Natural killer cell (primary cell): Measurements from ENCODE around the gene SVEP1. TPM values are rescaled to one million over a fixed set of nuclear protein-coding genes. Genes with fewer than 3 reads are reported as not detected.

Experiments used
- ATAC-seq, 3 donors: fragments of 150-1000 bp in 2 of 3; fragments of 200-7000 bp in 1 of 3; cut with Tn5 transposase; 1 replicate in 1 of 3; 2 replicates in 2 of 3; pipeline ENCODE4 v1.10.0; 2021; ENCODE audit warnings: mild to moderate bottlenecking in 2 of 3, moderate library complexity in 2 of 3
- DNase-seq, 2 donors: peaks; one replicate each; pipeline versions ENCODE4 v3.0.0 to v3.0.0-alpha.2; 2013 to 2021; ENCODE audit warnings: mixed read lengths in 1 of 2
- H3K27ac ChIP-seq: one replicate; pipeline ENCODE4 v1.5.1; 2013; ENCODE audit warnings: mild to moderate bottlenecking, low read length
- H3K27me3 ChIP-seq: one replicate; pipeline ENCODE4 v1.6.1; 2013; ENCODE audit warnings: low read length; ENCODE audit not compliant: control insufficient read depth, insufficient read depth
- H3K36me3 ChIP-seq: one replicate; pipeline ENCODE4 v1.6.1; 2013; ENCODE audit warnings: low read length; ENCODE audit not compliant: control insufficient read depth, insufficient read depth
- H3K4me1 ChIP-seq: one replicate; pipeline ENCODE4 v1.6.1; 2013; ENCODE audit warnings: low read length; ENCODE audit not compliant: control insufficient read depth, insufficient read depth
- H3K4me3 ChIP-seq: one replicate; pipeline ENCODE4 v1.5.1; 2013; ENCODE audit warnings: low read length
- H3K9me3 ChIP-seq: one replicate; pipeline ENCODE4 v1.6.1; 2013; ENCODE audit warnings: low read length; ENCODE audit not compliant: control insufficient read depth, insufficient read depth
- H3K27ac Mint-ChIP-seq, 2 donors: one replicate each; pipeline ENCODE4 v1.8.0; 2022; ENCODE audit warnings: mild to moderate bottlenecking in 2 of 2, mixed read lengths in 2 of 2, moderate library complexity in 1 of 2
- H3K27me3 Mint-ChIP-seq, 2 donors: one replicate each; pipeline ENCODE4 v1.8.0; 2022; ENCODE audit warnings: low read depth in 2 of 2, mixed read lengths in 2 of 2
- H3K36me3 Mint-ChIP-seq: one replicate; pipeline ENCODE4 v1.8.0; 2022; ENCODE audit warnings: mixed read lengths
- H3K4me1 Mint-ChIP-seq, 2 donors: one replicate each; pipeline ENCODE4 v1.8.0; 2022; ENCODE audit warnings: mixed read lengths in 2 of 2
- H3K4me3 Mint-ChIP-seq: one replicate; pipeline ENCODE4 v1.8.0; 2022; ENCODE audit warnings: mild to moderate bottlenecking, moderate library complexity, mixed read lengths
- H3K9me3 Mint-ChIP-seq, 2 donors: one replicate each; pipeline ENCODE4 v1.8.0; 2022; ENCODE audit warnings: mixed read lengths in 2 of 2
- CTCF ChIP-seq: fragments of 200-600 bp; IDR thresholded peaks from one replicate; pipeline ENCODE4 v1.8.0; 2022; ENCODE audit warnings: antibody characterized with exemption
- WGBS: methylation state at CpG from one replicate; pipeline ENCODE4 v1.1.7; 2013; ENCODE audit warnings: missing lambda C conversion rate; ENCODE audit not compliant: insufficient coverage; 5-methylcytosine and 5-hydroxymethylcytosine counted together
- intact Hi-C: fragments of 100-400 bp; cut with micrococcal nuclease; formaldehyde crosslinking; loops from one replicate; pipeline ENCODE4 v1.14.2; 2022
- total RNA-seq, 4 donors: library from RNA; stranded (reverse); fragments of 120-200 nt in 1 of 4; gene quantifications; one replicate each; pipeline versions ENCODE4 v1.2.3 to v1.2.4, GENCODE V29; 2013 to 2022

Gene SVEP1
- total RNA-seq, 3 donors from 2014 or later (not counting 1 experiment from before 2014, with no cell fraction given) = not detected

GRCh38 chr9:110521206-110521605 is 58.3 kb downstream of the SVEP1 start:
- ATAC-seq (no peak), DNase-seq (no peak)
- no peak overlapping the region for H3K27ac Mint-ChIP-seq
- no peak overlapping the region for H3K27ac ChIP-seq
- no peaks in the 10 kb centered on the region for H3K27me3 Mint-ChIP-seq
- peaks cover 9 to 13% of the 10 kb centered on the region in 2 donors for H3K9me3 Mint-ChIP-seq
- no peaks in the 10 kb centered on the region for H3K36me3 ChIP-seq
- intact Hi-C loops = no loop called here
- H3K27me3 ChIP-seq = no peaks in the 10 kb centered on the region
- H3K4me3 ChIP-seq = no peak overlapping the region
- no peaks in the 10 kb centered on the region for H3K36me3 Mint-ChIP-seq
- WGBS = 56% methylated on average over 2 of the region's 2 CpGs
- H3K4me1 ChIP-seq = no peaks in the 10 kb centered on the region
- no peaks in the 10 kb centered on the region for H3K9me3 ChIP-seq
- no peak overlapping the region for H3K4me3 Mint-ChIP-seq
- H3K4me1 Mint-ChIP-seq = no peaks in the 10 kb centered on the region
- TF ChIP-seq CTCF = no peak

- H3K4me1 ChIP-seq = no peaks in the 10 kb centered on the region
- no peaks in the 10 kb centered on the region for H3K36me3 ChIP-seq
- no peaks in the 10 kb centered on the region for H3K9me3 ChIP-seq
- no peaks in the 10 kb centered on the region for H3K4me1 Mint-ChIP-seq
- no peak overlapping the region for H3K4me3 ChIP-seq
- no peak overlapping the region for H3K4me3 Mint-ChIP-seq
- no peaks in the 10 kb centered on the region for H3K36me3 Mint-ChIP-seq
- no peak overlapping the region for H3K27ac ChIP-seq
- no peak for TF ChIP-seq CTCF
- WGBS = 93% methylated on average over 3 of the region's 6 CpGs
- no peaks in the 10 kb centered on the region for H3K27me3 Mint-ChIP-seq
- intact Hi-C loops = no loop called here
- ATAC-seq (no peak), DNase-seq (no peak)
- peaks cover 9 to 13% of the 10 kb centered on the region in 2 donors for H3K9me3 Mint-ChIP-seq
- H3K27me3 ChIP-seq = no peaks in the 10 kb centered on the region
- H3K27ac Mint-ChIP-seq = no peak overlapping the region
Observed at GRCh38 chr9:110520120-110520701, 59.3 kb downstream of the SVEP1 start.

DNA sequence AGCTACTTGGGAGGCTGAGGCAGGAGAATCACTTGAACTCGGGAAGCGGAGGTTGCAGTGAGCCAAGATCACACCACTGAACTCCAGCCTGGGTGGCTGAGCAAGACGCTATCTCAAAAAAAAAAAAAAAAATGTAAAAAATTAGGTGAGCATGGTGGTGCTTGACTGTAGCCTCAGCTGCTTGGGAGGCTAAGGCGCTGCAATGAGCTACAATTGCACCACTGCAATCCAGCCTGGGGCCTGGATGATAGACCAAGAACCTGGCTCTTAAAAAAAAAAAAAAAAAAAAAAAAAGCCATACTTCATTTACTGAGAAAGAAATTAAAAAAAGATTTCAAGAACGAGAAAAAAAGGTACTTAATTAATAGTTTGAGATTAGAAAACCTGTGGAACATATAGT is 62.1 kb downstream of the SVEP1 start:
- H3K27ac ChIP-seq = no peak overlapping the region
- intact Hi-C loops = no loop called here
- H3K9me3 Mint-ChIP-seq = peaks cover 2 to 6% of the 10 kb centered on the region in 2 donors
- no peak for TF ChIP-seq CTCF
- H3K27ac Mint-ChIP-seq = no peak overlapping the region
- H3K9me3 ChIP-seq = no peaks in the 10 kb centered on the region
- no peaks in the 10 kb centered on the region for H3K36me3 Mint-ChIP-seq
- no peaks in the 10 kb centered on the region for H3K27me3 Mint-ChIP-seq
- H3K4me3 ChIP-seq = no peak overlapping the region
- ATAC-seq = no peak
- no peaks in the 10 kb centered on the region for H3K27me3 ChIP-seq
- H3K4me3 Mint-ChIP-seq = no peak overlapping the region
- WGBS = 89% methylated on average over 3 of the region's 5 CpGs
- no peak for DNase-seq
- H3K36me3 ChIP-seq = no peaks in the 10 kb centered on the region
- no peaks in the 10 kb centered on the region for H3K4me1 ChIP-seq
- no peaks in the 10 kb centered on the region for H3K4me1 Mint-ChIP-seq

DNA sequence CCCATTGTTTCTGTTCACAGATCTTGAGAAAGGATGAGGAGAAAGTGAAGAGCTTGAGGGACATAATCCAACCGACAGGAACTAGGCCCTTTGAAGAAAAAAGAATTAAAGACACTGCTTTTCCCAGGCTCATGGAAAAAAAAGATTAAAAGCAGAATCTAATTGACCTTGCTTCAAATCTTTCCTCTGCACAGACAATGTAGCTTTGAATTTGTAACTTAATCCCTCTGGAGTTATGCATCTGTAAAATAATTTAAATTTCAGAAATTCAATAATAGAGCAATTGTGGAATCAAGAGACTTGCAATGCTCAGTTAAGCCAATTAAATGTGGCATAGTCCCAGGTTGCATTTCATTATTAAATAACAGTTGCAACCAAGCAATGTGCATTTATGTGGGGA is 64.6 kb downstream of the SVEP1 start:
- no peak for TF ChIP-seq CTCF

More for the DNA sequence above, 64.6 kb downstream of the SVEP1 start:
- H3K4me3 ChIP-seq = no peak overlapping the region
- no peak overlapping the region for H3K4me3 Mint-ChIP-seq
- no peaks in the 10 kb centered on the region for H3K4me1 Mint-ChIP-seq
- H3K27ac Mint-ChIP-seq = no peak overlapping the region
- intact Hi-C loops = no loop called here
- ATAC-seq = no peak
- no peaks in the 10 kb centered on the region for H3K27me3 Mint-ChIP-seq
- H3K27ac ChIP-seq = no peak overlapping the region
- H3K27me3 ChIP-seq = no peaks in the 10 kb centered on the region
- H3K9me3 Mint-ChIP-seq = peaks cover 2 to 6% of the 10 kb centered on the region in 2 donors
- no peaks in the 10 kb centered on the region for H3K36me3 ChIP-seq
- no peak for DNase-seq
- H3K36me3 Mint-ChIP-seq = no peaks in the 10 kb centered on the region
- no peaks in the 10 kb centered on the region for H3K4me1 ChIP-seq
- H3K9me3 ChIP-seq = no peaks in the 10 kb centered on the region
- WGBS = 92% methylated on average over 1 of the region's 1 CpG
